CD8-positive, alpha-beta memory T cell (primary cell): ENCODE data around the gene EML6. TPM values are rescaled to one million over a fixed set of nuclear protein-coding genes. Genes with fewer than 3 reads are reported as not detected.

Experiments used
- CTCF ChIA-PET: fragments of 350-600 bp; sonication (Branson Sonifier 250); formaldehyde crosslinking; loops from one replicate; lab custom pipeline; 2021; ENCODE audit warnings: antibody characterized with exemption; lab: Charles Lee
- POLR2A ChIA-PET: fragments of 350-600 bp; sonication (Branson Sonifier 250); formaldehyde crosslinking; loops from one replicate; lab custom pipeline; 2021; ENCODE audit warnings: antibody characterized with exemption; lab: Charles Lee
- DNase-seq, 5 donors: peaks; one replicate each; pipeline versions ENCODE4 v3.0.0 to v3.0.0-alpha.2; 2020 to 2022; ENCODE audit warnings: mixed read lengths in 1 of 5
- H3K27ac ChIP-seq: one replicate; pipeline ENCODE4 v1.7.0; 2013; ENCODE audit warnings: low read depth, mild to moderate bottlenecking, low read length, moderate library complexity
- H3K27me3 ChIP-seq: 2 replicates; pipeline ENCODE4 v1.7.0; 2013; ENCODE audit warnings: low read length, mild to moderate bottlenecking; ENCODE audit not compliant: insufficient read depth, poor library complexity, severe bottlenecking
- H3K36me3 ChIP-seq: 2 replicates; pipeline ENCODE4 v1.7.0; 2013; ENCODE audit warnings: mild to moderate bottlenecking, low read length, moderate library complexity; ENCODE audit not compliant: insufficient read depth
- H3K4me1 ChIP-seq: 2 replicates; pipeline ENCODE4 v1.7.0; 2013; ENCODE audit warnings: mild to moderate bottlenecking, low read length, moderate library complexity; ENCODE audit not compliant: insufficient read depth
- H3K4me3 ChIP-seq: 2 replicates; pipeline ENCODE4 v1.7.0; 2013; ENCODE audit warnings: mild to moderate bottlenecking, low read length
- H3K9me3 ChIP-seq: 2 replicates; pipeline ENCODE4 v1.7.0; 2013; ENCODE audit warnings: mild to moderate bottlenecking, low read length
- H3K27ac Mint-ChIP-seq, 8 donors: one replicate each; pipeline ENCODE4 v1.8.0; 2020 to 2021; ENCODE audit warnings: mixed read lengths in 8 of 8, mild to moderate bottlenecking in 6 of 8, inconsistent platforms in 3 of 8, moderate library complexity in 3 of 8
- H3K27me3 Mint-ChIP-seq, 2 donors: one replicate each; pipeline ENCODE4 v1.8.0; 2020 to 2021; ENCODE audit warnings: mixed read lengths in 2 of 2, mild to moderate bottlenecking in 1 of 2, moderate library complexity in 1 of 2
- H3K36me3 Mint-ChIP-seq, 3 donors: one replicate each; pipeline ENCODE4 v1.8.0; 2020 to 2021; ENCODE audit warnings: mixed read lengths in 3 of 3, inconsistent platforms in 1 of 3, mild to moderate bottlenecking in 1 of 3
- H3K4me1 Mint-ChIP-seq, 3 donors: one replicate each; pipeline ENCODE4 v1.8.0; 2020 to 2021; ENCODE audit warnings: mixed read lengths in 3 of 3, inconsistent platforms in 1 of 3, mild to moderate bottlenecking in 1 of 3
- H3K4me3 Mint-ChIP-seq, 7 donors: one replicate each; pipeline ENCODE4 v1.8.0; 2020 to 2021; ENCODE audit warnings: mixed read lengths in 7 of 7, mild to moderate bottlenecking in 6 of 7, moderate library complexity in 4 of 7, inconsistent platforms in 2 of 7
- H3K9me3 Mint-ChIP-seq, 5 donors: one replicate each; pipeline ENCODE4 v1.8.0; 2020 to 2022; ENCODE audit warnings: mixed read lengths in 5 of 5, mild to moderate bottlenecking in 3 of 5, moderate library complexity in 2 of 5, inconsistent platforms in 1 of 5
- polyA plus RNA-seq: library from polyadenylated mRNA; unstranded; fragments of 300-500 nt; fragmentation: Illumina TruSeq; gene quantifications from one replicate; pipeline ENCODE4 v1.2.3, GENCODE V29; 2021
- total RNA-seq, 2 experiments: library from RNA; stranded (reverse); gene quantifications; one replicate each; pipeline ENCODE4 v1.2.3, GENCODE V29; 2021

EML6 gene
- total and polyA plus RNA-seq, 3 experiments from 2014 or later = 0.05 to 2.3 (median 1.3) TPM

GRCh38 chr2:54810246-54810645 lies 86.8 kb downstream of the EML6 start:
- Histone ChIP-seq H3K9me3 (no peaks in the 10 kb centered on the region), H3K4me3 (no peak overlapping the region), H3K27me3 (no peaks in the 10 kb centered on the region), H3K36me3 (no peaks in the 10 kb centered on the region), H3K27ac (no peak overlapping the region), H3K4me1 (no peaks in the 10 kb centered on the region)
- CTCF ChIA-PET = no interaction called here
- no peak for DNase-seq
- no peak overlapping the region for H3K27ac Mint-ChIP-seq
- H3K4me3 Mint-ChIP-seq = no peak overlapping the region
- peaks cover 0 to 5% (median 1%) of the 10 kb centered on the region in 3 donors for H3K36me3 Mint-ChIP-seq
- H3K9me3 Mint-ChIP-seq = peaks cover 0 to 5% (median 2%) of the 10 kb centered on the region in 5 donors
- peaks cover 10 to 24% of the 10 kb centered on the region in 2 donors for H3K27me3 Mint-ChIP-seq
- no peaks in the 10 kb centered on the region for H3K4me1 Mint-ChIP-seq
- POLR2A ChIA-PET = no interaction called here

- ChIA-PET POLR2A (no interaction called here), CTCF (interaction anchor here (1.2 kb wide), 1 partner anchor 25 kb away, joined by 3 read pairs; no protein-coding TSS in a partner anchor)
- H3K4me1 ChIP-seq = no peaks in the 10 kb centered on the region
- H3K27me3 Mint-ChIP-seq = peaks cover 9 to 17% of the 10 kb centered on the region in 2 donors
- H3K36me3 Mint-ChIP-seq = peaks cover 0 to 5% (median 0%) of the 10 kb centered on the region in 3 donors
- H3K36me3 ChIP-seq = no peaks in the 10 kb centered on the region
- DNase-seq = no peak
- H3K9me3 ChIP-seq = no peaks in the 10 kb centered on the region
- no peak overlapping the region for H3K27ac ChIP-seq
- H3K4me3 ChIP-seq = no peak overlapping the region
- no peaks in the 10 kb centered on the region for H3K27me3 ChIP-seq
- H3K27ac Mint-ChIP-seq = no peak overlapping the region
- H3K9me3 Mint-ChIP-seq = no peaks in the 10 kb centered on the region
- H3K4me3 Mint-ChIP-seq = no peak overlapping the region
- no peaks in the 10 kb centered on the region for H3K4me1 Mint-ChIP-seq
Observed at GRCh38 chr2:54813584-54813983, 90.1 kb downstream of the EML6 start.

DNA sequence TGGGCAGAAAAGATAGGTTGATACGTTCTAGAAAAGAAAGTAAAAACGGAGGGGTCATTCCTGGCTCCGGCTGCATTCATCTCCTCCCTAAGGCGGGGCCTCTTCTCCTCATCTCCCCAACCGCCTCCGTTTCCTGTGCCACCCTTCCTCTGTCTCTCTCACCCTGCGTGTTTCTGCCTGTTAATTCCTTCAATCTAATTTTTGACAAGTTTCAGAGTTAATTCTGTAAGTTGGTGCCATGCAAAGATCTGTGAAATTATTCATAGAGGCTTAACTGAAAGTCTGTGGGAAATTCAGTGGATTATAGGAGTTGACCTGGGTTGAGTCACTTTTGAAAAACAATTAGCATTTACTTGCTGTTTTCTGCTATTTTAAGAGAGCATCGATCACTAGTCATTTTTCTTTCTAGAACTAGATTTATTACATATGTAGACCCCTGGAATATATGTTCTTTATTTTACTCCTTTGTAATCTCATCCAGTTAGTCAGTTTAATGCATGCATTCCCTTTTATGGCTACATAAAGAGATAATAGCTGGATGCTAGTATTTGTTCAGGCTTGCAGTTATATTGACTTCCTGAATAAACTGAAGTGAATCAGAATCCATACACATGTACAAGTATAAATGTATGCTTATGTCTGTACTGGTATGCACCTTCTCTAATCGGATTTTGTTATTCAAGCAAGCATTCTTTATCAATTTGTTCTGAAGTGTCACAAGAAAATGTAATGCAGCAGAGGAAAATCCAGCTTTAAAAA lies 91.1 kb downstream of the EML6 start:
- H3K4me1 Mint-ChIP-seq = no peaks in the 10 kb centered on the region
- Histone ChIP-seq H3K27me3 (no peaks in the 10 kb centered on the region), H3K4me1 (no peaks in the 10 kb centered on the region), H3K27ac (no peak overlapping the region), H3K9me3 (no peaks in the 10 kb centered on the region), H3K36me3 (no peaks in the 10 kb centered on the region), H3K4me3 (no peak overlapping the region)
- H3K36me3 Mint-ChIP-seq = peaks cover 0 to 5% (median 0%) of the 10 kb centered on the region in 3 donors
- no peak overlapping the region for H3K27ac Mint-ChIP-seq
- peaks cover 6 to 17% of the 10 kb centered on the region in 2 donors for H3K27me3 Mint-ChIP-seq
- H3K9me3 Mint-ChIP-seq = no peaks in the 10 kb centered on the region
- no peak for DNase-seq
- ChIA-PET POLR2A (no interaction called here), CTCF (no interaction called here)
- no peak overlapping the region for H3K4me3 Mint-ChIP-seq

GRCh38 chr2:54815148-54815539 lies 91.7 kb downstream of the EML6 start:
- POLR2A ChIA-PET = no interaction called here
- CTCF ChIA-PET = no interaction called here
- Mint-ChIP-seq H3K4me1 (no peaks in the 10 kb centered on the region), H3K27me3 (peaks cover 6 to 11% of the 10 kb centered on the region in 2 donors), H3K4me3 (no peak overlapping the region), H3K9me3 (no peaks in the 10 kb centered on the region), H3K27ac (no peak overlapping the region), H3K36me3 (peaks cover 0 to 5% (median 0%) of the 10 kb centered on the region in 3 donors)
- no peaks in the 10 kb centered on the region for H3K9me3 ChIP-seq
- H3K4me1 ChIP-seq = no peaks in the 10 kb centered on the region
- H3K27me3 ChIP-seq = no peaks in the 10 kb centered on the region
- H3K4me3 ChIP-seq = no peak overlapping the region
- H3K27ac ChIP-seq = no peak overlapping the region
- no peak for DNase-seq
- H3K36me3 ChIP-seq = no peaks in the 10 kb centered on the region

- H3K4me1 Mint-ChIP-seq = no peaks in the 10 kb centered on the region
- no peak overlapping the region for H3K27ac ChIP-seq
- no peaks in the 10 kb centered on the region for H3K9me3 Mint-ChIP-seq
- POLR2A ChIA-PET = no interaction called here
- H3K27ac Mint-ChIP-seq = no peak overlapping the region
- H3K4me3 ChIP-seq = no peak overlapping the region
- H3K36me3 Mint-ChIP-seq = no peaks in the 10 kb centered on the region
- no peaks in the 10 kb centered on the region for H3K9me3 ChIP-seq
- no peak overlapping the region for H3K4me3 Mint-ChIP-seq
- peaks cover 3 to 7% of the 10 kb centered on the region in 2 donors for H3K27me3 Mint-ChIP-seq
- no peaks in the 10 kb centered on the region for H3K4me1 ChIP-seq
- CTCF ChIA-PET = no interaction called here
- DNase-seq = no peak
- peaks cover 3% of the 10 kb centered on the region for H3K27me3 ChIP-seq
- H3K36me3 ChIP-seq = no peaks in the 10 kb centered on the region
Observed at GRCh38 chr2:54818226-54818625, 94.8 kb downstream of the EML6 start.

DNA sequence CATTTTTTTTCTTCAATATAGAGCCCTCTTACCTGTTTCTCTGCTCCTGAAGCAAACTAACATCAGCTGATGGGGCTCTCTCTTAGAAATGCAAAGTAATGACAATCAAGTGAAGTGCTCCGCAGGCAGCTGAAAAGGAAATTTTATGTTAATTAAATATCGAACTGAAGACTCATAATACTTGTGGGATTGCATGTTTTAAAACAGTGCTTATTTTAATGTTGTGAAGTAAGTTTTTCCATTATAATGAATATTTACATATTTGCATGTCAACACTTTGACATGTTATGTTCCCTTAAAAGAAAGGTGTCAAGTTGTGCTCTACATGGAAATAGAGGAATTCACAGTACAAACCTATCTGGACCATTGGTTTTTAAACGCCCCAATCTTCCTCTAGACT lies 97.1 kb downstream of the EML6 start:
- ChIA-PET CTCF (no interaction called here), POLR2A (no interaction called here)
- Histone ChIP-seq H3K9me3 (no peaks in the 10 kb centered on the region), H3K4me3 (no peak overlapping the region), H3K36me3 (no peaks in the 10 kb centered on the region), H3K4me1 (no peaks in the 10 kb centered on the region), H3K27me3 (peaks cover 3% of the 10 kb centered on the region), H3K27ac (no peak overlapping the region)
- Mint-ChIP-seq H3K36me3 (no peaks in the 10 kb centered on the region), H3K4me1 (no peaks in the 10 kb centered on the region), H3K27ac (no peak overlapping the region), H3K27me3 (peaks cover 2 to 8% of the 10 kb centered on the region in 2 donors), H3K4me3 (no peak overlapping the region), H3K9me3 (no peaks in the 10 kb centered on the region)
- DNase-seq = no peak

GRCh38 chr2:54824567-54824966 lies 101.1 kb downstream of the EML6 start:
- Histone ChIP-seq H3K27me3 (peaks cover 3% of the 10 kb centered on the region), H3K9me3 (no peaks in the 10 kb centered on the region), H3K27ac (no peak overlapping the region), H3K4me1 (no peaks in the 10 kb centered on the region), H3K4me3 (no peak overlapping the region), H3K36me3 (no peaks in the 10 kb centered on the region)
- H3K36me3 Mint-ChIP-seq = no peaks in the 10 kb centered on the region
- no peaks in the 10 kb centered on the region for H3K4me1 Mint-ChIP-seq
- H3K4me3 Mint-ChIP-seq = no peak overlapping the region
- H3K27ac Mint-ChIP-seq = no peak overlapping the region
- CTCF ChIA-PET = interaction anchor here (1.3 kb wide), 1 partner anchor 14 kb away, joined by 5 read pairs; no protein-coding TSS in a partner anchor
- POLR2A ChIA-PET = no interaction called here
- no peak for DNase-seq
- no peaks in the 10 kb centered on the region for H3K9me3 Mint-ChIP-seq
- peaks cover 4 to 14% of the 10 kb centered on the region in 2 donors for H3K27me3 Mint-ChIP-seq

- Mint-ChIP-seq H3K4me1 (no peaks in the 10 kb centered on the region), H3K27me3 (peaks cover 3 to 6% of the 10 kb centered on the region in 2 donors), H3K9me3 (no peaks in the 10 kb centered on the region), H3K27ac (no peak overlapping the region), H3K4me3 (no peak overlapping the region), H3K36me3 (no peaks in the 10 kb centered on the region)
- Histone ChIP-seq H3K27ac (no peak overlapping the region), H3K9me3 (no peaks in the 10 kb centered on the region), H3K4me1 (no peaks in the 10 kb centered on the region), H3K36me3 (no peaks in the 10 kb centered on the region), H3K4me3 (no peak overlapping the region), H3K27me3 (no peaks in the 10 kb centered on the region)
- ChIA-PET POLR2A (no interaction called here), CTCF (no interaction called here)
- no peak for DNase-seq
Observed at GRCh38 chr2:54830546-54830945, 107.1 kb downstream of the EML6 start.
